HepG2 (cell line): Measurements from ENCODE around the gene OPRL1. TPM values are rescaled to one million over a fixed set of nuclear protein-coding genes. Genes with fewer than 3 reads are reported as not detected.

ENCODE experiments used
- ARNTL ChIP-seq: sonication (generic); formaldehyde crosslinking; IDR thresholded peaks from 2 replicates; pipeline ENCODE4 v1.4.0; 2020; ENCODE audit warnings: mild to moderate bottlenecking, missing genetic modification reagents
- CENPBD1 ChIP-seq: sonication (generic); formaldehyde crosslinking; IDR thresholded peaks from 2 replicates; pipeline ENCODE4 v1.8.0; 2022; ENCODE audit warnings: missing genetic modification reagents, low read depth, mild to moderate bottlenecking, borderline replicate concordance
- DR1 ChIP-seq: sonication (generic); formaldehyde crosslinking; IDR thresholded peaks from 2 replicates; pipeline ENCODE4 v1.8.0; 2021; ENCODE audit warnings: mild to moderate bottlenecking, missing genetic modification reagents, inconsistent platforms
- KDM3A ChIP-seq: IDR thresholded peaks from 2 replicates; pipeline ENCODE4 v1.6.1; 2018; ENCODE audit warnings: low read depth, missing compliant biosample characterization
- MXD1 ChIP-seq: sonication (generic); formaldehyde crosslinking; IDR thresholded peaks from 2 replicates; pipeline ENCODE4 v1.4.0; 2020; ENCODE audit warnings: mild to moderate bottlenecking, missing genetic modification reagents
- MXD4 ChIP-seq: IDR thresholded peaks from 2 replicates; pipeline ENCODE4 v1.6.1; 2016; ENCODE audit warnings: mild to moderate bottlenecking, missing biosample characterization, missing genetic modification reagents
- NR2F1 ChIP-seq, 2 experiments: fragments of 450-650 bp in 1 of 2; formaldehyde crosslinking in 1 of 2; IDR thresholded peaks; 2 replicates each; pipeline versions ENCODE4 v1.5.0 to v1.6.1; 2016 to 2020; ENCODE audit warnings: mild to moderate bottlenecking in 1 of 2, missing compliant biosample characterization in 1 of 2, missing genetic modification reagents in 1 of 2, moderate library complexity in 1 of 2
- TFE3 ChIP-seq: IDR thresholded peaks from 2 replicates; pipeline ENCODE4 v1.6.1; 2016
- WIZ ChIP-seq: sonication (generic); formaldehyde crosslinking; IDR thresholded peaks from 2 replicates; pipeline ENCODE4 v1.5.1; 2020; ENCODE audit warnings: mild to moderate bottlenecking, missing genetic modification reagents
- ZFP91 ChIP-seq: sonication (generic); formaldehyde crosslinking; IDR thresholded peaks from 2 replicates; pipeline ENCODE4 v1.9.0; 2022; ENCODE audit warnings: missing genetic modification reagents, mild to moderate bottlenecking, borderline replicate concordance
- ZMAT3 ChIP-seq: sonication (generic); formaldehyde crosslinking; conservative IDR thresholded peaks from 2 replicates; pipeline ENCODE4 v1.7.0; 2021; ENCODE audit warnings: missing genetic modification reagents
- ZNF142 ChIP-seq: sonication (generic); formaldehyde crosslinking; IDR thresholded peaks from 2 replicates; pipeline ENCODE4 v1.4.0; 2020; ENCODE audit warnings: missing genetic modification reagents
- ZNF513 ChIP-seq: sonication (generic); formaldehyde crosslinking; conservative IDR thresholded peaks from 2 replicates; pipeline ENCODE4 v1.5.0; 2020; ENCODE audit warnings: missing genetic modification reagents
- ZNF570 ChIP-seq: sonication (generic); formaldehyde crosslinking; IDR thresholded peaks from 2 replicates; pipeline ENCODE4 v1.4.0; 2020; ENCODE audit warnings: mild to moderate bottlenecking, missing genetic modification reagents, borderline replicate concordance
- ZNF781 ChIP-seq: sonication (generic); formaldehyde crosslinking; IDR thresholded peaks from 2 replicates; pipeline ENCODE4 v1.5.1; 2020; ENCODE audit warnings: borderline replicate concordance, mild to moderate bottlenecking, missing genetic modification reagents; ENCODE audit errors: not compliant biosample characterization
- ZSCAN9 ChIP-seq: IDR thresholded peaks from 2 replicates; pipeline ENCODE4 v1.6.1; 2016; ENCODE audit warnings: borderline replicate concordance
- polyA plus RNA-seq, 8 experiments: library from polyadenylated mRNA; depleted of rRNA in 3 of 8; stranded (reverse) in 7 of 8; unstranded in 1 of 8; fragments of >200 nt; fragmentation: Illumina TruSeq in 4 of 8; extraction: Trizol in 4 of 8; gene quantifications; 2 replicates each; pipeline versions ENCODE4 v1.2.1 to v1.2.3, GENCODE V29; 2011 to 2016; ENCODE audit warnings: low read depth in 4 of 8, missing spikeins in 1 of 8, mixed read lengths in 1 of 8; ENCODE audit not compliant: insufficient read depth in 1 of 8
- total RNA-seq, 5 experiments: library from RNA; depleted of rRNA; stranded (reverse); fragments of >200 nt; fragmentation: Illumina TruSeq; extraction: Trizol; gene quantifications; 2 replicates each; pipeline ENCODE4 v1.2.3, GENCODE V29; 2016; ENCODE audit warnings: low read depth in 1 of 5

The OPRL1 gene
- total and polyA plus RNA-seq, 2 of the 13 experiments (the other 11 are each of a cell fraction or from before 2014, with no cell fraction given): 0.35 to 0.71 TPM

GRCh38 chr20:64036346-64037198 is 43.3 kb upstream of the OPRL1 start (continued):
- TF ChIP-seq ZFP91 (CRISPR knock-in tag): peak; percentile 84; the same call in 1 of the 2 replicates
- TF ChIP-seq CENPBD1 (CRISPR knock-in tag): no peak
- peak; percentile 50 for TF ChIP-seq DR1 (CRISPR knock-in tag)
- TF ChIP-seq TFE3 (CRISPR knock-in tag): no peak
- TF ChIP-seq ZNF142: peak; percentile 27; the same call in 1 of the 2 replicates
- TF ChIP-seq KDM3A (CRISPR knock-in tag): 0 out of 2 replicates have a peak, but pooled peaks have one; percentile 10
- no peak for TF ChIP-seq ZMAT3 (CRISPR knock-in tag)
- TF ChIP-seq ZNF570: no peak
- no peak for TF ChIP-seq ZSCAN9
- peak; percentile 79 for TF ChIP-seq MXD1 (CRISPR knock-in tag)
- no peak for TF ChIP-seq ZNF513 (CRISPR knock-in tag)
- peak; percentile 69; a peak in 3 of 4 replicates for TF ChIP-seq NR2F1 (CRISPR knock-in tag; IDR thresholded peaks at IDR 0.05)
- 0 out of 2 replicates have a peak, but pooled peaks have one; percentile 12 for TF ChIP-seq WIZ (CRISPR knock-in tag)
- no peak for TF ChIP-seq ARNTL (CRISPR knock-in tag)
- TF ChIP-seq ZNF781: no peak
- no peak for TF ChIP-seq MXD4
